Gastroesophageal sphincter (tissue), 3 donors: ENCODE results near the gene NRP2.

Experiments used
- EP300 ChIP-seq: sonication (generic); formaldehyde crosslinking; IDR thresholded peaks from one replicate; pipeline ENCODE4 v1.6.1; 2017; ENCODE audit warnings: antibody characterized with exemption, mild to moderate bottlenecking
- POLR2A ChIP-seq, 2 donors: fragments of 450-650 bp; IDR thresholded peaks; one replicate each; pipeline ENCODE4 v1.6.1; 2017; ENCODE audit warnings: antibody characterized with exemption in 2 of 2, mild to moderate bottlenecking in 2 of 2, moderate library complexity in 1 of 2
- POLR2AphosphoS5 ChIP-seq: sonication (generic); formaldehyde crosslinking; IDR thresholded peaks from one replicate; pipeline ENCODE4 v1.6.1; 2017; ENCODE audit warnings: antibody characterized with exemption
- TF ChIP-seq, protein P1 (sequence below), 4 experiments: fragments of 200-600 bp in 2 of 4; fragments of 450-650 bp in 2 of 4; sonication (generic) in 1 of 4; IDR thresholded peaks; one replicate each; pipeline ENCODE4 v1.5.1; 2017 to 2019; ENCODE audit warnings: antibody characterized with exemption in 4 of 4, mild to moderate bottlenecking in 2 of 4, moderate library complexity in 2 of 4

DNA sequence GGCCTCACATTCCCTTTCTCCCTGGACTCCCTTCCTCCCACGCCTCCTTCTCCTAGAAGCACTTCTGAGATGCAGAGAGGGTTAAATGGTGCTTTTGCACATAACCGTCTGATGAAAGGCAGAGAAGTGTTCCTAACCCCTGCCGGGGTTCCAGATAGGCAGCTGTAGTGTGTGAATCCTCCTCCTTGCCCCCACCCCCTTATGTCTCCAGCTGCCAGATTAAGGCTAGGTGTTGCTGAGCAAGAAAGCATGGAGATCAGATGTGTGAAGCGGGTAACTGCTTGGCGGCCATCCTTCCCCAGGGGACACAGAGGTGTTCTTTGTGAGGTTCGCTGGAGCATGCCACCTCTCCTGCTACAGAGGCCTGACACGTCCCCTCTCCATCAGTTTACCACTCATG lies 88.3 kb downstream of the NRP2 start:
- TF ChIP-seq, protein P1, sequence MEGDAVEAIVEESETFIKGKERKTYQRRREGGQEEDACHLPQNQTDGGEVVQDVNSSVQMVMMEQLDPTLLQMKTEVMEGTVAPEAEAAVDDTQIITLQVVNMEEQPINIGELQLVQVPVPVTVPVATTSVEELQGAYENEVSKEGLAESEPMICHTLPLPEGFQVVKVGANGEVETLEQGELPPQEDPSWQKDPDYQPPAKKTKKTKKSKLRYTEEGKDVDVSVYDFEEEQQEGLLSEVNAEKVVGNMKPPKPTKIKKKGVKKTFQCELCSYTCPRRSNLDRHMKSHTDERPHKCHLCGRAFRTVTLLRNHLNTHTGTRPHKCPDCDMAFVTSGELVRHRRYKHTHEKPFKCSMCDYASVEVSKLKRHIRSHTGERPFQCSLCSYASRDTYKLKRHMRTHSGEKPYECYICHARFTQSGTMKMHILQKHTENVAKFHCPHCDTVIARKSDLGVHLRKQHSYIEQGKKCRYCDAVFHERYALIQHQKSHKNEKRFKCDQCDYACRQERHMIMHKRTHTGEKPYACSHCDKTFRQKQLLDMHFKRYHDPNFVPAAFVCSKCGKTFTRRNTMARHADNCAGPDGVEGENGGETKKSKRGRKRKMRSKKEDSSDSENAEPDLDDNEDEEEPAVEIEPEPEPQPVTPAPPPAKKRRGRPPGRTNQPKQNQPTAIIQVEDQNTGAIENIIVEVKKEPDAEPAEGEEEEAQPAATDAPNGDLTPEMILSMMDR (IDR thresholded peaks at IDR 0.05): no peak
- TF ChIP-seq POLR2A (IDR thresholded peaks at IDR 0.05): no peak
- TF ChIP-seq EP300: no peak
- no peak for TF ChIP-seq POLR2AphosphoS5
